Right lobe of liver (tissue), 4 donors: ENCODE data around the gene CASP10.

ENCODE experiments used
- POLR2A ChIP-seq: fragments of 450-650 bp; IDR thresholded peaks from one replicate; pipeline ENCODE4 v1.6.1; 2017; ENCODE audit warnings: antibody characterized with exemption, mild to moderate bottlenecking
- TF ChIP-seq, protein P1 (sequence below), 4 donors: fragments of 200-600 bp in 3 of 4; fragments of 450-650 bp in 1 of 4; IDR thresholded peaks; one replicate each; pipeline versions ENCODE4 v1.5.1 to v1.8.0; 2016 to 2022; ENCODE audit warnings: antibody characterized with exemption in 4 of 4, mild to moderate bottlenecking in 2 of 4
- donor health status: DM: no; HTN: no; CAD: no.
- donor health status: DM: no; HTN: no; CAD: no.
- donor health status: DM: no; HTN: yes; CAD: no.

DNA sequence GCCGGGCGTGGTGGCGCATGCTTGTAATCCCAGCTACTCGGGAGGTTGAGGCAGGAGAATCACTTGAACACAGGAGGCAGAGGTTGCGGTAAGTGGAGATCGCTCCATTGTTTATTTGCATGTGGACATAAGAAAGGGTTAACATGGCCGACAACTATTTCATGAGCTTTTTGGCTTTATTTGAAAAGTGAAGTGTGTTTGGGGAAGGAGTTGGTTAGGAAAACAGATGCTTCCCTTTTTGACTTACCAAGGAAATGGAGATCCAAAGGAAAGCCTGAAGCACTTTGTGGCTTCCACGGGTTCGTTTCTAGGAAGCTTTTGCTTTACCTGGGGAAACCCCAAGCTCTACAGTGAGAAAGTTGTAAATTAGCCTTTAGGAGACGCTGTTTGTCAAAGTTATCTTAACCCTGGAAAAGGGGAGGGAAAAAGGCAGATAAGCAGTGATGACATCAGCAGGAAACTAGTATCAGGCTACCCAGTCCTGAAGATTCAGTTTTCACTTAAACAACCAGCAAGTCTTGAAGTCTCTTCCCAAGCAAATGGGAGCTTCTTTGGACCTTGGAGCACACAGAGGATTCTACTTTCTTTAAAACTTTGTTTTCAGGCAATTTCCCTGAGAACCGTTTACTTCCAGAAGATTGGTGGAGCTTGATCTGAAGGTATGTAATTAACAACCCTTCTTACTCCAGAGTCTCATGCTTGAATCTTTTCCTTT is at the start of gene CASP10:
- peak; percentile 62 for TF ChIP-seq POLR2A
- TF ChIP-seq, protein P1, sequence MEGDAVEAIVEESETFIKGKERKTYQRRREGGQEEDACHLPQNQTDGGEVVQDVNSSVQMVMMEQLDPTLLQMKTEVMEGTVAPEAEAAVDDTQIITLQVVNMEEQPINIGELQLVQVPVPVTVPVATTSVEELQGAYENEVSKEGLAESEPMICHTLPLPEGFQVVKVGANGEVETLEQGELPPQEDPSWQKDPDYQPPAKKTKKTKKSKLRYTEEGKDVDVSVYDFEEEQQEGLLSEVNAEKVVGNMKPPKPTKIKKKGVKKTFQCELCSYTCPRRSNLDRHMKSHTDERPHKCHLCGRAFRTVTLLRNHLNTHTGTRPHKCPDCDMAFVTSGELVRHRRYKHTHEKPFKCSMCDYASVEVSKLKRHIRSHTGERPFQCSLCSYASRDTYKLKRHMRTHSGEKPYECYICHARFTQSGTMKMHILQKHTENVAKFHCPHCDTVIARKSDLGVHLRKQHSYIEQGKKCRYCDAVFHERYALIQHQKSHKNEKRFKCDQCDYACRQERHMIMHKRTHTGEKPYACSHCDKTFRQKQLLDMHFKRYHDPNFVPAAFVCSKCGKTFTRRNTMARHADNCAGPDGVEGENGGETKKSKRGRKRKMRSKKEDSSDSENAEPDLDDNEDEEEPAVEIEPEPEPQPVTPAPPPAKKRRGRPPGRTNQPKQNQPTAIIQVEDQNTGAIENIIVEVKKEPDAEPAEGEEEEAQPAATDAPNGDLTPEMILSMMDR (IDR thresholded peaks at IDR 0.05) = peak; percentile 56 to 69 (median 66)
